SK-N-SH (cell line): ENCODE measurements around the gene SEZ6. TPM values are rescaled to one million over a fixed set of nuclear protein-coding genes. Genes with fewer than 3 reads are reported as not detected.

Source experiments
- CTCF ChIA-PET: fragments of 300-600, 350-600 bp; formaldehyde crosslinking; extraction: SDS; loops from one replicate; lab custom pipeline; 2021; lab: Yijun Ruan, JAX
- POLR2A ChIA-PET: fragments of 350-600 bp; sonication (Branson Sonifier 250); formaldehyde crosslinking; extraction: SDS; loops from one replicate; lab custom pipeline; 2020; ENCODE audit warnings: antibody characterized with exemption, inconsistent platforms; lab: Yijun Ruan, JAX
- DNase-seq: peaks from one replicate; pipeline ENCODE4 v3.0.0; 2012
- H2AFZ ChIP-seq: fragments of 200-600 bp; sonication (generic); 2 replicates; pipeline ENCODE4 v1.8.1; 2016; ENCODE audit warnings: antibody characterized with exemption, mild to moderate bottlenecking, low read depth
- H3F3A ChIP-seq: fragments of 200-600 bp; sonication (generic); replicated peaks from 2 replicates; pipeline ENCODE3; 2016; ENCODE audit warnings: antibody characterized with exemption, mild to moderate bottlenecking; ENCODE audit not compliant: insufficient read depth
- H3K27ac ChIP-seq, 2 experiments: fragments of 200-500 bp in 1 of 2; fragments of 200-600 bp in 1 of 2; sonication (Bioruptor generic) in 1 of 2; sonication (generic), shearing (Covaris generic) in 1 of 2; 2 replicates each; pipeline versions ENCODE4 v1.5.1 to v1.6.1; 2014 to 2016; ENCODE audit warnings: low read depth in 2 of 2, inconsistent platforms in 1 of 2, low read length in 1 of 2, mild to moderate bottlenecking in 1 of 2, mixed read lengths in 1 of 2
- H3K27me3 ChIP-seq: fragments of 200-600 bp; sonication (generic), shearing (Covaris generic); 2 replicates; pipeline ENCODE4 v1.6.1; 2016; ENCODE audit warnings: mixed run types; ENCODE audit not compliant: insufficient read depth
- H3K36me3 ChIP-seq, 2 experiments: fragments of 200-500 bp in 1 of 2; fragments of 200-600 bp in 1 of 2; sonication (Bioruptor generic) in 1 of 2; sonication (generic) in 1 of 2; replicated peaks in 1 of 2; 2 replicates each; pipeline versions ENCODE3 to v1.5.1; 2014 to 2016; ENCODE audit warnings: low read length in 1 of 2, mild to moderate bottlenecking in 1 of 2; ENCODE audit not compliant: insufficient read depth in 2 of 2, control insufficient read depth in 1 of 2
- H3K4me1 ChIP-seq, 2 experiments: fragments of 200-500 bp in 1 of 2; fragments of 200-600 bp in 1 of 2; sonication (Bioruptor generic) in 1 of 2; sonication (generic), shearing (Covaris generic) in 1 of 2; 2 replicates each; pipeline versions ENCODE4 v1.5.1 to v1.6.1; 2014 to 2016; ENCODE audit warnings: low read depth in 1 of 2, low read length in 1 of 2, mixed run types in 1 of 2; ENCODE audit not compliant: insufficient read depth in 2 of 2, control insufficient read depth in 1 of 2
- H3K4me2 ChIP-seq: fragments of 200-600 bp; sonication (generic), shearing (Covaris generic); 2 replicates; pipeline ENCODE4 v1.6.1; 2017; ENCODE audit warnings: mixed run types
- H3K4me3 ChIP-seq, 2 experiments: fragments of 200-500 bp in 1 of 2; fragments of 200-600 bp in 1 of 2; sonication (Bioruptor generic) in 1 of 2; sonication (generic), shearing (Covaris generic) in 1 of 2; 2 replicates each; pipeline versions ENCODE4 v1.5.1 to v1.8.1; 2014 to 2016; ENCODE audit warnings: low read depth in 2 of 2, inconsistent platforms in 1 of 2, low read length in 1 of 2, mild to moderate bottlenecking in 1 of 2, mixed read lengths in 1 of 2, moderate library complexity in 1 of 2
- H3K79me2 ChIP-seq: fragments of 200-600 bp; sonication (generic); 2 replicates; pipeline ENCODE4 v1.8.1; 2017; ENCODE audit warnings: mild to moderate bottlenecking; ENCODE audit not compliant: insufficient read depth
- H3K9ac ChIP-seq: fragments of 200-600 bp; sonication (generic); 2 replicates; pipeline ENCODE4 v1.6.1; 2017; ENCODE audit warnings: mixed run types
- H3K9me2 ChIP-seq: fragments of 200-600 bp; sonication (generic); 2 replicates; pipeline ENCODE4 v1.6.1; 2017; ENCODE audit warnings: mixed run types
- H3K9me3 ChIP-seq: fragments of 200-600 bp; sonication (generic); 2 replicates; pipeline ENCODE4 v1.6.1; 2017; ENCODE audit warnings: mixed run types, mild to moderate bottlenecking, moderate library complexity
- H4K20me1 ChIP-seq: fragments of 200-600 bp; sonication (generic); 2 replicates; pipeline ENCODE4 v1.6.1; 2017; ENCODE audit warnings: mild to moderate bottlenecking, mixed run types; ENCODE audit not compliant: insufficient read depth
- CHD2 ChIP-seq: fragments of 150-350 bp; IDR thresholded peaks from 2 replicates; pipeline ENCODE4 v1.6.1; 2018; ENCODE audit warnings: low read length; ENCODE audit not compliant: partially characterized antibody
- ELF1 ChIP-seq: IDR thresholded peaks from 2 replicates; pipeline ENCODE4 v1.4.0; 2012
- EZH2phosphoT487 ChIP-seq: fragments of 200-600 bp; sonication (generic); IDR thresholded peaks from 2 replicates; pipeline ENCODE4 v1.6.1; 2017; ENCODE audit warnings: low read depth, mixed run types, mild to moderate bottlenecking, antibody characterized with exemption, moderate library complexity, borderline replicate concordance
- FOSL2 ChIP-seq: IDR thresholded peaks from 2 replicates; pipeline ENCODE4 v1.4.0; 2012; ENCODE audit warnings: low read depth, mild to moderate bottlenecking, moderate library complexity, borderline replicate concordance
- FOXJ3 ChIP-seq: sonication (generic); formaldehyde crosslinking; IDR thresholded peaks from 2 replicates; pipeline ENCODE4 v1.5.1; 2020; ENCODE audit warnings: mild to moderate bottlenecking, missing genetic modification reagents
- FOXM1 ChIP-seq: IDR thresholded peaks from 2 replicates; pipeline ENCODE4 v1.4.0; 2012; ENCODE audit warnings: low read depth, mild to moderate bottlenecking
- GABPA ChIP-seq: IDR thresholded peaks from 2 replicates; pipeline ENCODE4 v1.4.0; 2012; ENCODE audit warnings: low read depth, mild to moderate bottlenecking
- GATA2 ChIP-seq: sonication (generic); formaldehyde crosslinking; IDR thresholded peaks from 2 replicates; pipeline ENCODE4 v1.5.0; 2020; ENCODE audit warnings: mild to moderate bottlenecking, missing genetic modification reagents
- IRF3 ChIP-seq: fragments of 150-350 bp; IDR thresholded peaks from 2 replicates; pipeline ENCODE4 v1.6.1; 2016; ENCODE audit warnings: mild to moderate bottlenecking, low read depth, low read length
- JUND ChIP-seq: IDR thresholded peaks from 2 replicates; pipeline ENCODE4 v1.4.0; 2012
- MXI1 ChIP-seq: IDR thresholded peaks from 2 replicates; pipeline ENCODE4 v1.6.1; 2012; ENCODE audit warnings: mild to moderate bottlenecking, low read depth, low read length, improper control_type of control experiment
- NFIC ChIP-seq: IDR thresholded peaks from 2 replicates; pipeline ENCODE4 v1.4.0; 2012; ENCODE audit warnings: borderline replicate concordance
- NRF1 ChIP-seq: IDR thresholded peaks from 2 replicates; pipeline ENCODE4 v1.6.1; 2012; ENCODE audit warnings: low read depth, mild to moderate bottlenecking, low read length
- PBX3 ChIP-seq: IDR thresholded peaks from 2 replicates; pipeline ENCODE4; 2012
- POLR2AphosphoS5 ChIP-seq: IDR thresholded peaks from 2 replicates; pipeline ENCODE4 v1.6.1; 2012; ENCODE audit warnings: low read depth, low read length
- RAD21 ChIP-seq: IDR thresholded peaks from 2 replicates; pipeline ENCODE4 v1.6.1; 2012; ENCODE audit warnings: mild to moderate bottlenecking, low read length
- RCOR1 ChIP-seq: fragments of 150-350 bp; IDR thresholded peaks from 2 replicates; pipeline ENCODE4 v1.6.1; 2017; ENCODE audit warnings: antibody characterized with exemption, low read length
- SIN3A ChIP-seq: IDR thresholded peaks from 2 replicates; pipeline ENCODE4 v1.6.1; 2012; ENCODE audit warnings: low read depth, mild to moderate bottlenecking, low read length, moderate library complexity, borderline replicate concordance
- SMC3 ChIP-seq: IDR thresholded peaks from 2 replicates; pipeline ENCODE4 v1.6.1; 2012; ENCODE audit warnings: low read depth, low read length, improper control_type of control experiment
- TAF1 ChIP-seq: IDR thresholded peaks from 2 replicates; pipeline ENCODE4 v1.6.1; 2012; ENCODE audit warnings: low read depth, mild to moderate bottlenecking, low read length, moderate library complexity, borderline replicate concordance
- TCF12 ChIP-seq: IDR thresholded peaks from 2 replicates; pipeline ENCODE4 v1.4.0; 2012
- TEAD4 ChIP-seq: IDR thresholded peaks from 2 replicates; pipeline ENCODE4 v1.4.0; 2012; ENCODE audit warnings: mild to moderate bottlenecking, borderline replicate concordance; ENCODE audit not compliant: insufficient read depth
- USF2 ChIP-seq: fragments of 150-350 bp; IDR thresholded peaks from 2 replicates; pipeline ENCODE4 v1.6.1; 2017; ENCODE audit warnings: antibody characterized with exemption, low read length, low read depth, borderline replicate concordance
- ZBTB33 ChIP-seq: IDR thresholded peaks from 2 replicates; pipeline ENCODE4 v1.4.0; 2012; ENCODE audit warnings: low read depth, borderline replicate concordance
- WGBS: methylation state at CpG from one replicate; pipeline ENCODE4 v1.1.6; 2017; ENCODE audit warnings: low lambda C conversion rate; 5-methylcytosine and 5-hydroxymethylcytosine counted together
- polyA plus RNA-seq, 3 experiments: library from polyadenylated mRNA; depleted of rRNA; stranded (reverse); fragments of >200 nt; gene quantifications; 2 replicates each; pipeline ENCODE4 v1.2.3, GENCODE V29; 2012

The SEZ6 gene
- polyA plus RNA-seq, 1 of the 3 experiments (the other 2 are of a cell fraction) = 0.12 TPM

GRCh38 chr17:28944862-28945741 lies 60.7 kb downstream of the SEZ6 start (continued):
- peak; percentile 56; the same call in 1 of the 2 replicates for TF ChIP-seq FOSL2
- TF ChIP-seq MXI1 = no peak
- TF ChIP-seq ELF1 = no peak
- peak; percentile 34; the same call in 1 of the 2 replicates for TF ChIP-seq TCF12
- TF ChIP-seq RAD21 = no peak
- TF ChIP-seq JUND = peak; percentile 41; the same call in 1 of the 2 replicates
- TF ChIP-seq GATA2 (CRISPR knock-in tag) = no peak
- TF ChIP-seq TEAD4 = no peak
- no peak for TF ChIP-seq SIN3A
- no peak for TF ChIP-seq NRF1
- peak; percentile 28; the same call in 1 of the 2 replicates for TF ChIP-seq NFIC
- TF ChIP-seq FOXM1 = no peak
- no peak for TF ChIP-seq TAF1
- peak; percentile 64 for TF ChIP-seq PBX3
- TF ChIP-seq, all 33 proteins: peak for 6

GRCh38 chr17:28944343-28944742 lies 61.5 kb downstream of the SEZ6 start:
- peak overlapping the region; percentile 71; the same call in 1 of the 2 replicates for H3K9ac ChIP-seq
- H3F3A ChIP-seq = peaks cover 45% of the 10 kb centered on the region
- H2AFZ ChIP-seq = no peak overlapping the region
- H3K27me3 ChIP-seq = no peaks in the 10 kb centered on the region
- no peak overlapping the region for H3K4me3 ChIP-seq
- no peak for DNase-seq
- TF ChIP-seq GABPA (no peak), POLR2AphosphoS5 (no peak), ELF1 (no peak), NFIC (no peak), TAF1 (no peak), IRF3 (no peak), EZH2phosphoT487 (no peak), SIN3A (no peak), USF2 (no peak), SMC3 (no peak), CHD2 (no peak), TCF12 (no peak), ZBTB33 (no peak), JUND (no peak), GATA2 (CRISPR knock-in tag) (no peak), PBX3 (no peak), FOXJ3 (CRISPR knock-in tag) (no peak), FOSL2 (no peak), RCOR1 (no peak)
- TF ChIP-seq, all 33 proteins: peak for 0
- CTCF ChIA-PET = interaction anchor here (1.1 to 2.3 kb wide), 9 partner anchors 9 to 219 kb away, joined by 3 to 12 read pairs (median 4); no protein-coding TSS in a partner anchor
- H3K4me1 ChIP-seq = peaks cover 12 to 20% of the 10 kb centered on the region in 2 experiments; a peak in 3 of 4 replicates
- peaks cover 96% of the 10 kb centered on the region for H3K79me2 ChIP-seq
- 92% methylated on average over 4 of the region's 4 CpGs for WGBS
- H4K20me1 ChIP-seq = peaks cover 47% of the 10 kb centered on the region
- peaks cover 21 to 31% of the 10 kb centered on the region in 2 experiments for H3K36me3 ChIP-seq
- POLR2A ChIA-PET = no interaction called here
- peak overlapping the region; percentile 56; the same call in 1 of the 2 replicates for H3K4me2 ChIP-seq
- H3K9me3 ChIP-seq = no peaks in the 10 kb centered on the region
- no peaks in the 10 kb centered on the region for H3K9me2 ChIP-seq
- peak overlapping the region in 1 of 2 experiments; percentile 99; a peak in 2 of 4 replicates for H3K27ac ChIP-seq
